Heart right ventricle (tissue), 16 donors: ENCODE data around the gene SF3B2. TPM values are rescaled to one million over a fixed set of nuclear protein-coding genes. Genes with fewer than 3 reads are reported as not detected.

Experiments
- ATAC-seq, 8 donors: fragments of 200-7000 bp; cut with Tn5 transposase; one replicate each; pipeline ENCODE4 v1.9.1; 2020; ENCODE audit warnings: mild to moderate bottlenecking in 8 of 8, moderate library complexity in 8 of 8, moderate number of reproducible peaks in 1 of 8
- DNase-seq, 2 donors: peaks; one replicate each; pipeline ENCODE4 v3.0.0-alpha.2; 2020
- H3K27ac ChIP-seq, 10 donors: fragments of 200-600 bp; sonication (generic) in 2 of 10; one replicate each; pipeline versions ENCODE4 v1.5.0 to v1.8.0; 2020 to 2022; ENCODE audit warnings: mild to moderate bottlenecking in 3 of 10
- H3K27me3 ChIP-seq, 7 donors: fragments of 200-600 bp; one replicate each; pipeline ENCODE4 v1.8.0; 2021 to 2022; ENCODE audit warnings: mild to moderate bottlenecking in 2 of 7
- H3K36me3 ChIP-seq, 9 donors: fragments of 200-600 bp; sonication (generic) in 1 of 9; one replicate each; pipeline versions ENCODE4 v1.5.0 to v1.8.0; 2020 to 2022; ENCODE audit warnings: mild to moderate bottlenecking in 2 of 9
- H3K4me1 ChIP-seq, 9 donors: fragments of 200-600 bp; sonication (generic) in 1 of 9; one replicate each; pipeline versions ENCODE4 v1.5.0 to v1.8.0; 2020 to 2022; ENCODE audit warnings: mild to moderate bottlenecking in 4 of 9
- H3K4me3 ChIP-seq, 10 donors: fragments of 200-600 bp; sonication (generic) in 2 of 10; one replicate each; pipeline versions ENCODE4 v1.5.0 to v1.8.0; 2020 to 2022; ENCODE audit warnings: mild to moderate bottlenecking in 7 of 10, moderate library complexity in 2 of 10
- H3K9me3 ChIP-seq, 11 donors: fragments of 200-600 bp in 10 of 11; sonication (generic) in 2 of 11; one replicate each; pipeline versions ENCODE4 v1.5.0 to v1.8.0; 2013 to 2022; ENCODE audit warnings: mild to moderate bottlenecking in 2 of 11, control low read depth in 1 of 11, moderate library complexity in 1 of 11
- WGBS, 2 donors: extraction: QIAGEN DNeasy Blood & Tissue Kit; methylation state at CpG; one replicate each; pipeline ENCODE4 v1.1.7; 2013; ENCODE audit warnings: inconsistent platforms in 1 of 2; 5-methylcytosine and 5-hydroxymethylcytosine counted together
- intact Hi-C, 10 donors: fragments of 100-400 bp; cut with DNase I; formaldehyde crosslinking; loops; one replicate each; pipeline versions ENCODE4 v1.11.1 to v1.14.2; 2022
- polyA plus RNA-seq, 2 donors: library from polyadenylated mRNA; stranded (reverse); fragments of 200-250 nt; gene quantifications; one replicate each; pipeline ENCODE4 v1.2.3, GENCODE V29; 2013
- total RNA-seq, 10 donors: library from RNA; stranded (reverse); fragmentation: NEBNext Ultra II Directional in 3 of 10; extraction: Animal tissue kit (Norgen Biotek cat#: 25700) in 3 of 10; gene quantifications; one replicate each; pipeline versions ENCODE4 v1.2.1 to v1.2.4, GENCODE V29; 2021 to 2023
- TF ChIP-seq, protein P1 (sequence below), 9 donors: fragments of 200-600 bp; sonication (generic) in 2 of 9; IDR thresholded peaks; one replicate each; pipeline versions ENCODE4 v1.5.0 to v1.8.0; 2021 to 2022; ENCODE audit warnings: antibody characterized with exemption in 9 of 9, mild to moderate bottlenecking in 5 of 9, moderate library complexity in 1 of 9
- donor health status: Arrhythmogenic right ventricular cardiomyopathy.
- donor health status: ischemic (EF 13 %, LVEDD 7.1; RV severe dilation, severe dysfunction).
- donor health status: healthy with polysubstance abuse.
- donor health status: DM: no; HTN: yes; CAD: no.
- donor health status: DM: no; HTN: no; CAD: no.
- donor health status: ischemic (EF 25% LVEDD 6.9; RV normal size, moderate dysfunction).
- donor health status: ischemic (EF 25% LVEDD 5.7; RV mildly dilated, moderate dysfunction).
- donor health status: healthy.
- donor health status: DM: yes; HTN: yes; CAD: no.
- donor health status: Ischemic cardiomyopathy.
- donor health status: ischemic (EF 35%, LVEDD 5.7; RV mildly dilated, moderate dysfunction).
- donor health status: nonischemic (EF 11% LVEDD 7.7; RV severe dilation, severe dysfunction).
- donor health status: DM: yes; HTN: yes; CAD: no.
- donor health status: PGD.
- donor health status: ischemic (EF 29% LVEDD 5.4; RV normal size, mild dysfunction).
- donor health status: nonischemic (EF 23%, LVEDD 6.1; RV moderate dilation, normal function).

SF3B2 gene
- total and polyA plus RNA-seq, 12 donors: 46.5 to 94.9 (median 72.7) TPM

DNA sequence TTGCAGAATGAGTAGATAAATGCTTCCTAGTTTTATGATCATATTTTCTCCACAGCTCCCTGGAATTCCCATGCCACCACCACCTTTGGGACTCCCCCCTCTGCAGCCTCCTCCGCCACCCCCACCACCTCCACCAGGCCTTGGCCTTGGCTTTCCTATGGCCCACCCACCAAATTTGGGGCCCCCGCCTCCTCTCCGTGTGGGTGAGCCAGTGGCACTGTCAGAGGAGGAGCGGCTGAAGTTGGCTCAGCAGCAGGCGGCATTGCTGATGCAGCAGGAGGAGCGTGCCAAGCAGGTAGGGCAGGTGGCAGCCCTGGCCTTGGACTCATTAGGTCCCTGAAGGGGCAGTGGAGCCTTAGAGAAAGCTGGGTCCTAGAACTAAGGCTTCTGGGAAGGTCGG is 2.9 kb downstream of the SF3B2 start:
- TF ChIP-seq, protein P1, sequence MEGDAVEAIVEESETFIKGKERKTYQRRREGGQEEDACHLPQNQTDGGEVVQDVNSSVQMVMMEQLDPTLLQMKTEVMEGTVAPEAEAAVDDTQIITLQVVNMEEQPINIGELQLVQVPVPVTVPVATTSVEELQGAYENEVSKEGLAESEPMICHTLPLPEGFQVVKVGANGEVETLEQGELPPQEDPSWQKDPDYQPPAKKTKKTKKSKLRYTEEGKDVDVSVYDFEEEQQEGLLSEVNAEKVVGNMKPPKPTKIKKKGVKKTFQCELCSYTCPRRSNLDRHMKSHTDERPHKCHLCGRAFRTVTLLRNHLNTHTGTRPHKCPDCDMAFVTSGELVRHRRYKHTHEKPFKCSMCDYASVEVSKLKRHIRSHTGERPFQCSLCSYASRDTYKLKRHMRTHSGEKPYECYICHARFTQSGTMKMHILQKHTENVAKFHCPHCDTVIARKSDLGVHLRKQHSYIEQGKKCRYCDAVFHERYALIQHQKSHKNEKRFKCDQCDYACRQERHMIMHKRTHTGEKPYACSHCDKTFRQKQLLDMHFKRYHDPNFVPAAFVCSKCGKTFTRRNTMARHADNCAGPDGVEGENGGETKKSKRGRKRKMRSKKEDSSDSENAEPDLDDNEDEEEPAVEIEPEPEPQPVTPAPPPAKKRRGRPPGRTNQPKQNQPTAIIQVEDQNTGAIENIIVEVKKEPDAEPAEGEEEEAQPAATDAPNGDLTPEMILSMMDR (IDR thresholded peaks at IDR 0.05): no peak
- H3K36me3 ChIP-seq: peaks cover 0 to 69% (median 45%) of the 10 kb centered on the region in 9 donors
- intact Hi-C loops: no loop called here
- ATAC-seq: no peak
- no peak for DNase-seq
- H3K27me3 ChIP-seq: no peaks in the 10 kb centered on the region
- H3K4me1 ChIP-seq: peaks cover 7 to 34% (median 23%) of the 10 kb centered on the region in 9 donors
- no peak overlapping the region for H3K27ac ChIP-seq
- H3K9me3 ChIP-seq: no peaks in the 10 kb centered on the region
- WGBS, 2 donors: 94 to 96% methylated on average over 7 of the region's 7 CpGs
- no peak overlapping the region for H3K4me3 ChIP-seq

DNA sequence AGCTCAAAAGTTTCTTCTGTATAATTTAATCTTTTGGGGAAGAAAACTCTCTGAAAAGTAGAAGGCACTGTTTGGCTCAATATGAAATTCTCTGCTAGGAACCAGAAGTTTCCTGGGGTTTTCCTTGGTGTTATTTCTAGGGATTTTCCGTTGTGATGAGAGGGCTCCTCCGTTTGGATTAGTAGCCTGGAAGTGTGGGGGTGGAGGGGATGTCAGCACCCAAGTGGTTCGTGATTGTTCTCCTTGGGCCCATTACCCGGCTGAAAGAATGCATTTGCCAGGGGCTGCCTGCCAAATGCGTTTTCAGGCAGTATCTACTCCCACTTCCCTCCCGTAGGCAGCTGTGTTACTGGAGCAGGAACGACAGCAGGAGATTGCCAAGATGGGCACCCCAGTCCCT is 4.3 kb downstream of the SF3B2 start:
- peaks cover 0 to 84% (median 59%) of the 10 kb centered on the region in 9 donors for H3K36me3 ChIP-seq
- TF ChIP-seq, protein P1 (IDR thresholded peaks at IDR 0.05): no peak
- H3K9me3 ChIP-seq: no peaks in the 10 kb centered on the region
- no peak overlapping the region for H3K4me3 ChIP-seq
- WGBS, 2 donors: 37 to 39% methylated on average over 7 of the region's 7 CpGs
- intact Hi-C loops: no loop called here
- H3K4me1 ChIP-seq: peaks cover 4 to 25% (median 17%) of the 10 kb centered on the region in 9 donors
- ATAC-seq: no peak
- no peak for DNase-seq
- H3K27me3 ChIP-seq: no peaks in the 10 kb centered on the region
- no peak overlapping the region for H3K27ac ChIP-seq

DNA sequence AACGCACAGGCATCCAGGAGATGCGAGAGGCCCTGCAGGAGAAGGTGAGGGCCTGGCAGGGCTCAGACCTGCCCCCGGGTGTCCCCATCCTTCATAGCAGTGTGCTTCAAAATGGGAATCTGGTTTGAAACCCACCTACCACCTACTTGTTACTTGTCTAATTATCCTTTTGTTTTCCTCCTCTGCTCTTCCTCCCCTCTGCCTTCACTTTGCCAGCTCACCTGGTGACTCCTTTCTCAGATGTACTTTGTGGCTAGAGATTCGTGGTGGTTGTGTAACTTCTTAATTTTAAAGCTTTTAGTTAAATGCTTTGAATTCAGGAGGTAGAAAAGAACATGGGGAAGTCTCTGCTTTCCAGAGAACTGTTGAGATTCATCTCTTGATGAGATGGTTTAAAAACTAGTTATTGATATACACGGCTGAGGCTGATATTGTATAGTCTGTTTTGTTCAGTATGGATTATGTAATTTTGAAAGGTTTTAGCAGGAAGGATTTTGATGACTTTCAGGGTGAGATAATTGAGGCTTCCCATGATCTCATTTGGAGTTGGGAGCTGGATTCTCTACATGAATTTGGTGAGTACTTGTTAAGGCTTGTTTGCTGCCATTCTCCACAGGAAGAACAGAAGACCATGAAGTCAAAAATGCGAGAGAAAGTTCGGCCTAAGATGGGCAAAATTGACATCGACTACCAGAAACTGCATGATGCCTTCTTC is 8.0 kb downstream of the SF3B2 start:
- Histone ChIP-seq H3K4me3 (no peak overlapping the region), H3K4me1 (peaks cover 0 to under 1% (median 0%) of the 10 kb centered on the region in 9 donors), H3K27me3 (no peaks in the 10 kb centered on the region), H3K36me3 (peaks cover 4 to 100% (median 88%) of the 10 kb centered on the region in 9 donors), H3K27ac (no peak overlapping the region), H3K9me3 (peaks cover 0 to 2% (median 0%) of the 10 kb centered on the region in 11 donors)
- DNase-seq (no peak), ATAC-seq (no peak)
- 79 to 80% methylated on average over 8 of the region's 8 CpGs for WGBS, 2 donors
- TF ChIP-seq, protein P1 (IDR thresholded peaks at IDR 0.05): no peak
- intact Hi-C loops: no loop called here

DNA sequence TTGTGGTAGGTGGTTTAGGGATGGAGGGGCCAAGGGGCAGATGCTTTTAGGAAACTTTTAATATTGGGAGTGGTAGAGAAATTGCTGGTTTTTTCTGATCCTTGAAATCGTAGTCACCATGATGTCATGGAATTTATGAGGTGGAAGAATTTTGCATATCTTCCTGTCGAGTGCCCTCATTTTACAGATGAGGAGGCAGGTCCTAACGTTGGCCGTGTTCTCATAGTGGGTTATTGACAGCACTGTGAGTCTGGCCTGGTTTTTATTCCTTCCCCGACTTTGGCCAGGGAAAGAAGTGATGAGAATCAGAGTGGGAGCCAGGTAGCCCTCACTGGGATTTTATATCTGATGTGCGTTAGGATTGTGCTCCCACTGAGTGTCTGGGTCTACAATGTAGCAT is 9.1 kb downstream of the SF3B2 start:
- peaks cover 0 to 6% (median 0%) of the 10 kb centered on the region in 9 donors for H3K4me1 ChIP-seq
- no peaks in the 10 kb centered on the region for H3K27me3 ChIP-seq
- TF ChIP-seq, protein P1 (IDR thresholded peaks at IDR 0.05): no peak
- peaks cover 0 to 3% (median 0%) of the 10 kb centered on the region in 11 donors for H3K9me3 ChIP-seq
- peaks cover 4 to 100% (median 88%) of the 10 kb centered on the region in 9 donors for H3K36me3 ChIP-seq
- DNase-seq: no peak
- ATAC-seq: no peak
- 78 to 79% methylated on average over 6 of the region's 6 CpGs for WGBS, 2 donors
- H3K27ac ChIP-seq: no peak overlapping the region
- no peak overlapping the region for H3K4me3 ChIP-seq
- intact Hi-C loops: no loop called here
